Stimulated activated CD8-positive, alpha-beta memory T cell treated with anti-CD3 and anti-CD28 coated beads, Interleukin-4, amount 100 ng/mL, for 1 hour (primary cell): ENCODE data around the gene GFI1B.
"Not testable (repeated sequence)": the region's sequence is repeated elsewhere in the genome, so short reads cannot be mapped to it uniquely, and the experiment has no call there.

Source experiments
- DNase-seq, 2 donors: peaks; one replicate each; pipeline ENCODE4 v3.0.0-alpha.2; 2020; ENCODE audit warnings: low read depth in 2 of 2, low spot score in 1 of 2

GFI1B gene

DNA sequence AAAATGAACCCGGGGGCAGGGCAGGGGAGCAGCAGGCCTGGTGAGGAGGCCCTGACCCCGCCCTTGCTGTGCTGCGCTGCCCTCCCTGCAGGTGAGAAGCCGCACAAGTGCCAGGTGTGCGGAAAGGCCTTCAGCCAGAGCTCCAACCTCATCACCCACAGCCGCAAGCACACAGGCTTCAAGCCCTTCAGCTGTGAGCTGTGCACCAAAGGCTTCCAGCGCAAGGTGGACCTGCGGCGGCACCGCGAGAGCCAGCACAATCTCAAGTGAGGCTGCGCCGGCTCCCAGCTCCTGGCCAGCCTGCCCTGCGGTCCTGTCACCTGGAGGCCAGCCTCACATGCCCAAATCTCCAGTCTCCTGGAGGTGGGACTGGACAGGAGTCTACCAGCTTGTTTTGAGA lies 12.3 kb downstream of the GFI1B start:
- no peak for DNase-seq

DNA sequence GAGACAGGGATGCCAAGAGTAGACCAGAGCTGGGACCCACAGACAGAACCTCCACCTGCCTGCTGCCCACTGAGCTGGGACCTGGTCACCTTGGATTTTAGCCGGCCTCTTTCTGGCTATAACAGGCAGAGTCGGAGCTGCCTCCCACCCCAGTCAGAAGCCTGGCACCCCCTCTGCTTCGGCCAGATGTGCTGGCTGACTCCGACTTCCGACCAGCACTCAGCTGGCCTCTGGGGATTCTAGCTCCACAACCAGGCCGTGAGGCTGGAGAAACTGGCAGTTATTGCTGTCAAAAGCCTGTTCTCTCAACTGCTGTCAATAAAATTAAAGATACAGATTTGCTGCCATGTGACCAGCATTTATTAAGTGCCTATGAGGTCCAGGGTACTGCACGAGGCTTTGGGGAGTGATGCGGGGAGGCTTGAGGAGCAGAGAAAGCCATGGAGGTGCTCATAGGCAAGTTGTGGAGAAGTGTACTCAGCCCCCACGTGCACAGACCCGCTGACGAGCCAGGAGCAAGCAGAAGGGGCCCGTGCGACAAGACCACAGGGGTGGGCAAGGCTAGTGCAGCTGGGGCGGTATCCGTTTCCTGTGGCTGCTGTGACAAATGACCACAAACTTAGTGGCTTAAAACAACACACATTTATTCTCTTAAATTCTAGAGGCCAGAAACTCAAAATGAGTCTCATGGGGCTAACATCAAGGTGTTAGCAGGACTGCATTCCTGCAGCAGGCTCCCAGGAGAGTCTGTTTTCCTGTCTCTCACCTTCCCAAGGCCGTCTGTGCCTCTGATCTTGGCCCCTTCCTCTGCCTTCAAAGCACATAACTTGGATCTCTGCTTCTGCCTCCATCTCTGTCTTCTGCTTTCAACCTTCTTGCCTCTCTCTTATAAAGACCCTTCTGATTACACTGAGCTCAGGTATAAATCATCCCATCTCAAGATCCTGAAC lies 13.1 kb downstream of the GFI1B start:
- no peak for DNase-seq

DNA sequence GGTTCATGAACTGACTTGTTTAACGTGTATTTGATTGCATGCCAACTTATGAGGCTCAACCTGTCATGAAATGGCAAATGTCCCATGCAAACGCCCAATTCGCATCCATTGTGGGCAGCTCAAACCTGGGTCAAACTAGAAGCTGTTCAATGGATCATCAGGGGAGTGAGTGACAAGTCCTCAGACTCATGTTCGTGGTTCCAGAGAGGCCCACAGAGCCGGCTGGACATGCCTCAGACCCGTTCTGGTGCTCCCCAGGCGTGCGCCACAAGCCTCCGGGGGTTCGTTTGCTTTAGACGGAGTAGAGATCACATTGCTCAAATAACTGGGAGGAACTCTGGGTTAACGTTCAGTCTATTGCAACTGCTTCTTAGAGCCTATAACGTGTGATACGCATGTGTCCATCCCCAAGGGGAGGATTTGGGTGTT lies 15.0 kb downstream of the GFI1B start:
- no peak for DNase-seq

DNA sequence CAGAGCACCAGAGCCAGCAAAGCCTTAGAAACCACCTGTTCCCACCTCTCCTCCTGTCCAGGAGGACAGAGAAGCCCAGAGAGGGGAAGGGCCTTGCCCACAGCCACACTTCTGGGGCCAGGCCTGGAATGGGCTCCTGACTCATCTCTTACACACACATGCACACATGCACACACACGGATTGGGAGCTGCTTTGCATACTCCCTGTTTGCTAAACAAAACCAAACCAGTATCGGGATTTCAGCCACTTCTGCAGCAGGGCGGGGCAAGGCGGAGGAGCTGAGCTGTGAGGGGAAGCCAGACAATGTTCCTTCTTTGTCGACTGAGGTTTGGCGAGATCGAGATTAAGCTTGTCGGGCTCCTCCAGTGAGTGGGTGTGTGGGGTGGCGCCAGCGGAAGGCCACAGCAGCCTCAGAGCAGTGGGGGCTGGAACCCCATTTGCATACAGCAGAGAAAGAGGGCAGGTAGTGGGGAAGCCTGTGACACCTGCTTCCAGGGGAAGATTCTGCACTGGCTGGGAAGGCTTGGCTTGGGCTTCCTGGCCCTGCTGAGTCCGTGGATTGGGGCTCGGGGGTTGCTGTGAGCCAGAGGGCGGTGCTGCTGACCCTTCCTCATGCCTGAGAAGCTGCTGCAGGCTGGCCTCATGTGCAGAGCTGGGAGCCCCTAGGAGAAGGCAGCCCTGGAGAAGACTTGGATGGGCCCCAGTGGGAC lies 16.1 kb downstream of the GFI1B start:
- DNase-seq, result no peak

GRCh38 chr9:132995121-132995420 lies 16.6 kb downstream of the GFI1B start:
- DNase-seq, result no peak

GRCh38 chr9:132995879-132996278 lies 17.4 kb downstream of the GFI1B start:
- DNase-seq, result no peak

GRCh38 chr9:132996526-132996925 lies 18.0 kb downstream of the GFI1B start:
- DNase-seq, result no peak

- no peak for DNase-seq
Observed at GRCh38 chr9:132997591-132997990, 19.1 kb downstream of the GFI1B start.

- not testable (repeated sequence) for DNase-seq
Observed at GRCh38 chr9:132998221-132998620, 19.7 kb downstream of the GFI1B start.

DNA sequence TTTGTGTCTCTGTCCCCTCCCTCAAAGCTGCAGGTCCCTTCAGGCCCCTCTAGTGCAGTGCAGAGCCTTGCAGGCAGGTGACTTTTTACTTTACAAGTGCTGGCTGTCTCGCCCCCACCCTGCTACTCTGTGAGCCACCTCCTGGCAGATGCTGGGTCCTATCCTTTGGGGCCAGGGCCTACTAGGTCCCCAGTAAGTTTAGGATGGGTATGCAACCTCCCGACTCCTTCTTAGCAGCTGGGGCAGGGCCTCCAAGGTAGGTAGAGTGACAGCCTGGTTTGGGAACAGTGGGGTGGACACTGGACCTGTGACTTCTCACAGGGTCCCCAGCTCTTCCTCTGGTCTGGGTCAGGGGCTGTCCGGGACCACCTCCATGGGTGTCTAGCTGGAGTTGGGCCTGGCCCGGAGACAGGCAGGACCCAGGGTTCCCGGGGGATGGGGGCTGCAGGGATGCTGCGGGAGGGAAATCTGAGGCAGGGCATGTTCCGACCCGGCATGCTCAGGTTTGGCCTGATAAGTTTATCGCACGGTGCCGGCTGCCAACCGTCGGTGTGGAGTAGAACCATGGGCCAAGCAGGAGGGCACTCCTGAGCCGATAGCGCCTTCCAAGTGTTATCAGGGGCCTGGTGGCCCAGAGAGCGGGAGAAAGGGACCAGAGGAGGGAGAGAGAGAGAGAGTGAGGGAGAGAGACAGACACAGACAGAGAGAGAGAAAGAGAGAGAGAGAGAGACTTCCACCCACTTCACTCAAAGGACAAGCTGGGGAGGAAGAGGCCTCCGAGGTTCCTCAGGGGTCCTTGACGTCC lies 20.5 kb downstream of the GFI1B start:
- no peak for DNase-seq

DNA sequence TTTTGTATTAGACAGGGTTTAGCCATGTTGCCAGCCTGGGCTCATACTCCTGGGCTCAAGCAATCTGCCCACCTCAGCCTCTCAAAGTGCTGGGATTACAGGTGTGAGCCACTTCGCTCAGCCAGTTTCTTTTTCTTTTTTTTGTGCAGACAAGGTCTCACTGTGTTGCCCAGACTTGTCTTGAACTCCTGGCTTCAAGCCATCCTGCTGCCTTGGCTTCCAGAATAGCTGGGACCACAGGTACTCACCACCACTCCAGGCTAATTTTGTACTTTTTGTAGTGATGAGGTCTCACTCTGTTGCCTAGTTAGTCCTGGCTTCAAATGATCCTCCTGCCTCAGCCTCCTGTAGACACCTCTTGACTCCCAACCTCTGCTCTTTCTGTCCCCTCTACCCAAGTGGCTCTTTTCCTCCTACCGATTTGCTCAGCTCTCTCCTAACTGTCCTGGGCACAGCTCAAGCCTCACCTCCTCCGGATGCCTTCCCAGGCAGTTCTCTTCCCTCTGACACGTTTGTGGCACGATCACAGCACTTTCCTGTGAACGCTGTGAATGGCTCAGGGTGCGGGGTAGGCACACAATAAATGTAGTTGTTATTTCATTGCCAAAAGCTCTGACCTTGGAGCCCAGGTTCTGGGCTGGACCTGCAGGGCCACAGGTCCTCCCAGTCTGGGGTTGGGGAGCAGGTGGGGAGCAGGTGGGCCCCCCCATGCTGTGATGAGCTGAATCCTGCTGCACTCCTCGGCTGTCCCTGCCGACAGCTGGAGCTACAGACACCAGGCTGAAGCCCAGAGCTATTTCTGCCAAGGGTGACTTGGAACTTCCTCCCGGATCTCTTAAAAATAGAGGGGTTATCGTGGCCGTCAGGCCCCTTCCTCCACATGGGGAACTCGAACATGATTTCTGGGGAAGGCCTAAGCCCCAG lies 23.9 kb downstream of the GFI1B start:
- DNase-seq, result no peak

GRCh38 chr9:133003071-133003461 lies 24.6 kb downstream of the GFI1B start:
- DNase-seq, result no peak

GRCh38 chr9:133003671-133004090 lies 25.2 kb downstream of the GFI1B start:
- no peak for DNase-seq

DNA sequence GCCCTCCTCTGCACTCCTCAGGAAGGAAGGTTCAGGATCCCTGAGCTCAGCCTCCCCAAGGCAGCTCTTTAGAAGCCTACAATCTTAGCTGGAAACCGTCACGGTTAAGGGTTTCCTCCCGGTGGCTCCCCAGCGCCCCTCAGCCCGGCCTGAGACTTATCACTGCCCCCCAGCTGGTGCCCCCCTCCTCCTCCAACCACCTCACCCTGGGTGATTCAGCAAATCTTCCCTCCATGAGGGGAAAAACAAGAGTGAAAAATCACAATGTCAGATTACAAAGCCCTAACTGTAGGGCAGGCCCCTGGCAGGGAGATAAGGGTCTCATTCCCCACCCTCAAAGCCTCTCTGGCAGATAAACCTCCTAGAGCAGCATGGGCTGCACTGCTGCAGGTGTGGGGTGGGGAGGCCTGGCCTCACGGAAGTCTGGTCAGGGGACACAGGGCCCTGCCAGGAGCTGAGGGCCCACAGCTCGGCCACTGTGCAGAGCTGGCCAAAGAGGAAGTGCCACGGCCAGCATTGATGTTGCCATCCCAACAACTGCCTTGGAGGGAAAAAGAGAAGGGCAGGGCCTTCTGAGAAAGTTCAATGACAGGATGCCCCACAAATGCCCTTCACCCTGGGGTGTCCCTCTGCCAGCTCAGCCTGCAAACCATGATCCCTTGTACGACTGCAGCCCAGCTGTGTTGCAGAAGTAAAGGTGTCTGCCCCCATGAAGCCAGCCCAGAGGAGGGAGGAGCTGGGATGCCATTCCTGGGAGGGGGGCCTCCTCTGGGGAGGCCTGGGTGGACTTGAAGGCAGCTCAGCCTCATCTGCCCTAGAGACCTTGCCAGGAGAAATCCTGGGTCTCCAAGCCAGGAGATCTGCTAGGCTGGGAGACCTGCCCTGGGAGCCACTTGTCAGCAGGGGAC lies 25.9 kb downstream of the GFI1B start:
- no peak for DNase-seq

DNA sequence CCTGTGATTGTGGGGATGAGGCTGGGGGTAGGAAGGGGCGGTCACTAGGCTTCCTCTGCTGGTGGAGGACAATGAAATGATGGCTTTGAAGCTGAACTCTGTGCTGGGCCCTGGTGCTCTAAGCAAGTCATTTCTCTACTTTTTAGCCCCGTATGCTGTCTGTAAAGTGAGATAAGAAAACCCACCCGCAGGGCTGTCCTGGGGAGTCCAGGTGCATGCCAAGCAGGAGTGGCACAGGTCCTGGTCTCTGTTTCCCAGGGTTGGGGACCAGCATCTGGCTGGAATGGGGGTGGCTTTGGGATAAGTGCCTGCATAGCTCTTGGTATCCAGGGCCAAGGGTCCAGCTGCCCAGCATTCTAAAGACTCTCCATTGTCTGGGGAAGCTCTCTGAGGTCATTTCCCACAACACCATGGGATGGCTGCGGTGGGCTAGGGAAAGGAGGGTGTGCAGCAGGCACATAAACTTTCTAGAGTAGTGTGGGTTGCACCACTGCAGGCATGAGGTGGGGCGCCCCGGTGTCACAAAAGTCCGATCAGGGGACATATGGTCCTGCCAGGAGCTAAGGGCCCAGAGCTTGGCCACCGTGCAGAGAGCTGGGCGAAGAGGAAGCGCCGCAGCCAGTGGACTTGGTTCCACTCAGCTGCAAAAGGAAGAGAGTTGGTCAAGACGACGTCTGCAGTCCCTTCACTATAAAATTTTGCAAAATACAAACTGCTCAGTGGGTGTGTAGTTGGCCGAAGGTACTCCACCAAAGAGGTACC lies 26.7 kb downstream of the GFI1B start:
- no peak for DNase-seq

- no peak for DNase-seq
Observed at GRCh38 chr9:133005957-133006356, 27.5 kb downstream of the GFI1B start.

DNA sequence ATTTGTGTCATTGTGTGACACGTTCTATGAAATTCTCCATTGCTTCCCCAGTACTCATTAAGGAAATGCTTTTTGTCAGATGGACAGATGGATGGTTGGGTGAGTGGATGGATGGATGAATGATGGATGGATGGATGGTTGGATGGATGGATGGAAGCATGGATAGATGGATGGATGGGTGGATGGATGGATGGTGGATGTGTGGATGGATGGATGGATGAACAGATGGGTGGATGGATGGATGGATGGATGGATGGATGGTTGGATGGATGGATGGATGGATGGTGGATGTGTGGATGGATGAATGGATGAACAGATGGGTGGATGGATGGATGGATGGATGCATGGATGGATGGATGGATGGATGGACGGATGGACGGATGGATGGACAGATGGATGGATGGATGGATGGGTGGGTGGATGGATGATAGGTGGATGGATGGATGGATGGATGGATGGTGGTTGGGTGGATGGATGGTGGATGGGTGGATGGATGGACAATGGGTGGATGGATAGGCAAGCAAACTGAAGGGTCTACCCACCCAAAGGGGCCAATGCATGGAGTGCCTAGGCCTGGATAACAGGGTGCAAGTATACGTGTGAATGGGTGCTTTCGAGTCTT lies 28.3 kb downstream of the GFI1B start:
- DNase-seq, result no peak

DNA sequence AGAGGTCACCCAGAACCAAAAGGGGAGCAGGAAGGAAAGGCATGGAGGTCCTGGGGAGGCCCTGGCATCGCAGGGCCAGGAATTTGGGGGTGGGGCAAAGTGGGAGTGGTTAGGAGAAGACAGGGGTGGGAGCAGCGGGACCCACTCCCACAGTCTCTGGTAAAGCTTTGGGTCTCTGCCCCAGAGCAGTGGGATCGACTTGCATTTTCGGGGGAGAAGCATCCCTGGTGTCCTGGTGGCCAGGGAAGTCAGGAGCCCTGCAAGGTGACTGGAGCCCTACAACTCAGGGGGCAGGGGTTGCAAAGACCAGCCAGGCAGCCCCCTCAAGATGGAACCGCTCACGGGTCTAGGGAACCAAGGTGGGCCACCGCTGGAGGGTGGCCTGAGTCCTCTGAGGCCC lies 29.9 kb downstream of the GFI1B start:
- no peak for DNase-seq
